Adrenal gland (tissue), 5 donors: ENCODE results near the gene MDN1.

Experiments used
- POLR2A ChIP-seq, 2 donors: fragments of 450-650 bp; IDR thresholded peaks; one replicate each; pipeline ENCODE4 v1.6.1; 2017; ENCODE audit warnings: antibody characterized with exemption in 2 of 2, mild to moderate bottlenecking in 2 of 2, moderate library complexity in 1 of 2
- TF ChIP-seq, protein P1 (sequence below), 6 experiments: fragments of 450-650 bp in 4 of 6; fragments of 200-600 bp in 2 of 6; sonication (generic) in 1 of 6; IDR thresholded peaks; 1 replicate in 5 of 6; 2 replicates in 1 of 6; pipeline versions ENCODE4 v1.5.1 to v1.8.0; 2016 to 2021; ENCODE audit warnings: antibody characterized with exemption in 6 of 6, mild to moderate bottlenecking in 2 of 6, moderate library complexity in 1 of 6
- donor health status: DM: no; HTN: no; CAD: no.

DNA sequence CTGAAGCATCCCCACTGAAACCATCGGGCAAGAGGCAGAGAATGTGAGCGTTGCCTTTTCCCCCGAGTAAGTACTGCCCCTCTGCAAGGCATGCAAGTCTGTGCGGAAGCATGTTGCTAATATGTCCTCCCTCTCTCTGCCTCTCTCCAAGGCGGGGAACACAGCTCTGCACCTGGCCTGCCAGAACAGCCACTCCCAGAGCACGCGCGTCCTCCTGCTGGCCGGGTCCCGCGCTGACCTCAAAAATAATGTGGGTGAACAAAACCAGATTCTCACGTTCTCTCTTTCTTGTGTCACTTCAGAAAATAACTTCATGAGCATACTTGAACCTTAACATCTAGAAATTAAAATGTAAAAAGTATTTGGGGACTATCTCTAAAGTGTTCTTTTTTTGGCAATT, 207.5 kb downstream of the MDN1 start:
- TF ChIP-seq, protein P1, sequence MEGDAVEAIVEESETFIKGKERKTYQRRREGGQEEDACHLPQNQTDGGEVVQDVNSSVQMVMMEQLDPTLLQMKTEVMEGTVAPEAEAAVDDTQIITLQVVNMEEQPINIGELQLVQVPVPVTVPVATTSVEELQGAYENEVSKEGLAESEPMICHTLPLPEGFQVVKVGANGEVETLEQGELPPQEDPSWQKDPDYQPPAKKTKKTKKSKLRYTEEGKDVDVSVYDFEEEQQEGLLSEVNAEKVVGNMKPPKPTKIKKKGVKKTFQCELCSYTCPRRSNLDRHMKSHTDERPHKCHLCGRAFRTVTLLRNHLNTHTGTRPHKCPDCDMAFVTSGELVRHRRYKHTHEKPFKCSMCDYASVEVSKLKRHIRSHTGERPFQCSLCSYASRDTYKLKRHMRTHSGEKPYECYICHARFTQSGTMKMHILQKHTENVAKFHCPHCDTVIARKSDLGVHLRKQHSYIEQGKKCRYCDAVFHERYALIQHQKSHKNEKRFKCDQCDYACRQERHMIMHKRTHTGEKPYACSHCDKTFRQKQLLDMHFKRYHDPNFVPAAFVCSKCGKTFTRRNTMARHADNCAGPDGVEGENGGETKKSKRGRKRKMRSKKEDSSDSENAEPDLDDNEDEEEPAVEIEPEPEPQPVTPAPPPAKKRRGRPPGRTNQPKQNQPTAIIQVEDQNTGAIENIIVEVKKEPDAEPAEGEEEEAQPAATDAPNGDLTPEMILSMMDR (IDR thresholded peaks at IDR 0.05), result no peak
- TF ChIP-seq POLR2A (IDR thresholded peaks at IDR 0.05), result no peak
